ENCODE results near the gene CELSR1.
A peak's percentile ranks its signal among the peaks of the same experiment; 100 is the strongest.

Gene CELSR1

GRCh38 chr22:46571642-46572250 is 34.3 kb upstream of the CELSR1 start:
- DNase-seq (ENCODE audit: low spot score), result peak; percentile 10
- Histone ChIP-seq H3K27ac (ENCODE audit: poor library complexity, severe bottlenecking) (no peak overlapping the region), H3K27me3 (ENCODE audit: insufficient read depth, poor library complexity, severe bottlenecking) (no peaks in the 10 kb centered on the region), H3K4me1 (ENCODE audit: insufficient read depth, poor library complexity, severe bottlenecking) (peaks cover 15% of the 10 kb centered on the region), H3K9me3 (ENCODE audit: severe bottlenecking) (no peaks in the 10 kb centered on the region), H3K36me3 (ENCODE audit: low read depth) (no peaks in the 10 kb centered on the region), H3K4me3 (ENCODE audit: severe bottlenecking) (no peak overlapping the region)
- ATAC-seq (ENCODE audit: low read depth), result no peak
- TF ChIP-seq CTCF (IDR thresholded peaks at IDR 0.05; ENCODE audit: poor library complexity, severe bottlenecking), result no peak

GRCh38 chr22:46569848-46570695 is 32.7 kb upstream of the CELSR1 start:
- no peak overlapping the region for H3K4me3 ChIP-seq (ENCODE audit: severe bottlenecking)
- no peak overlapping the region for H3K27ac ChIP-seq (ENCODE audit: poor library complexity, severe bottlenecking)
- H3K27me3 ChIP-seq (ENCODE audit: insufficient read depth, poor library complexity, severe bottlenecking), result no peaks in the 10 kb centered on the region
- H3K9me3 ChIP-seq (ENCODE audit: severe bottlenecking), result no peaks in the 10 kb centered on the region
- ATAC-seq (ENCODE audit: low read depth) (no peak), DNase-seq (ENCODE audit: low spot score) (peak; percentile 23)
- TF ChIP-seq CTCF (IDR thresholded peaks at IDR 0.05; ENCODE audit: poor library complexity, severe bottlenecking), result no peak
- no peaks in the 10 kb centered on the region for H3K36me3 ChIP-seq (ENCODE audit: low read depth)
- peaks cover 2% of the 10 kb centered on the region for H3K4me1 ChIP-seq (ENCODE audit: insufficient read depth, poor library complexity, severe bottlenecking)

GRCh38 chr22:46569055-46569847 is 31.8 kb upstream of the CELSR1 start:
- TF ChIP-seq CTCF (IDR thresholded peaks at IDR 0.05; ENCODE audit: poor library complexity, severe bottlenecking), result no peak
- ATAC-seq (ENCODE audit: low read depth) (no peak), DNase-seq (ENCODE audit: low spot score) (peak; percentile 43)

GRCh38 chr22:46568102-46568809 is 30.8 kb upstream of the CELSR1 start:
- Histone ChIP-seq H3K9me3 (ENCODE audit: severe bottlenecking) (no peaks in the 10 kb centered on the region), H3K36me3 (ENCODE audit: low read depth) (no peaks in the 10 kb centered on the region), H3K27ac (ENCODE audit: poor library complexity, severe bottlenecking) (no peak overlapping the region), H3K4me3 (ENCODE audit: severe bottlenecking) (no peak overlapping the region), H3K4me1 (ENCODE audit: insufficient read depth, poor library complexity, severe bottlenecking) (no peaks in the 10 kb centered on the region), H3K27me3 (ENCODE audit: insufficient read depth, poor library complexity, severe bottlenecking) (no peaks in the 10 kb centered on the region)
- ATAC-seq (ENCODE audit: low read depth) (peak; percentile 13; the same call in 1 of the 3 replicates), DNase-seq (ENCODE audit: low spot score) (peak; percentile 31)
- TF ChIP-seq CTCF (IDR thresholded peaks at IDR 0.05; ENCODE audit: poor library complexity, severe bottlenecking), result no peak

More at GRCh38 chr22:46569055-46569847, 31.8 kb upstream of the CELSR1 start:
- H3K4me3 ChIP-seq (ENCODE audit: severe bottlenecking), result no peak overlapping the region
- no peak overlapping the region for H3K27ac ChIP-seq (ENCODE audit: poor library complexity, severe bottlenecking)
- no peaks in the 10 kb centered on the region for H3K4me1 ChIP-seq (ENCODE audit: insufficient read depth, poor library complexity, severe bottlenecking)
- no peaks in the 10 kb centered on the region for H3K27me3 ChIP-seq (ENCODE audit: insufficient read depth, poor library complexity, severe bottlenecking)
- H3K36me3 ChIP-seq (ENCODE audit: low read depth), result no peaks in the 10 kb centered on the region
- H3K9me3 ChIP-seq (ENCODE audit: severe bottlenecking), result no peaks in the 10 kb centered on the region

Data from RWPE2 (cell line).